HG03354 (cell line): ENCODE measurements around the gene NFIC.

ENCODE experiments used
- ATAC-seq: cut with Tn5 transposase; IDR thresholded peaks from one replicate; pipeline ENCODE4 v1.9.1; 2021; ENCODE audit warnings: mild to moderate bottlenecking; ENCODE audit not compliant: unreplicated experiment, poor library complexity, severe bottlenecking

Gene NFIC

GRCh38 chr19:3516675-3517207 lies 150.4 kb downstream of the NFIC start:
- peak; percentile 62 for ATAC-seq

- ATAC-seq, result no peak
Measured at GRCh38 chr19:3517638-3518037, 151.3 kb downstream of the NFIC start.

GRCh38 chr19:3518255-3518654 lies 151.9 kb downstream of the NFIC start:
- ATAC-seq, result no peak

- ATAC-seq, result no peak
Measured at GRCh38 chr19:3518659-3519058, 152.3 kb downstream of the NFIC start.
